BE2C (cell line): ENCODE results near the gene HRC.

Experiments
- DNase-seq: peaks from one replicate; pipeline ENCODE4 v3.0.0-alpha.2; 2020
- H3K27me3 ChIP-seq: fragments of 250-450 bp; sonication (Bioruptor Pico); 2 replicates; pipeline ENCODE4 v1.5.1; 2020; ENCODE audit warnings: mild to moderate bottlenecking
- H3K36me3 ChIP-seq: fragments of 250-450 bp; sonication (Bioruptor Pico); 2 replicates; pipeline ENCODE4 v1.5.1; 2020; ENCODE audit warnings: mild to moderate bottlenecking
- H3K4me1 ChIP-seq: fragments of 250-450 bp; sonication (Bioruptor Pico); 2 replicates; pipeline ENCODE4 v1.5.1; 2020
- H3K4me3 ChIP-seq: 2 replicates; pipeline ENCODE4 v1.5.1; 2011; ENCODE audit warnings: low read depth, low read length
- H3K9me3 ChIP-seq: fragments of 250-450 bp; sonication (Bioruptor Pico); 2 replicates; pipeline ENCODE4 v1.5.1; 2020
- TF ChIP-seq, protein P1 (sequence below): IDR thresholded peaks from 2 replicates; pipeline ENCODE4 v1.5.1; 2012; ENCODE audit warnings: mild to moderate bottlenecking, low read depth, low read length

The HRC gene

DNA sequence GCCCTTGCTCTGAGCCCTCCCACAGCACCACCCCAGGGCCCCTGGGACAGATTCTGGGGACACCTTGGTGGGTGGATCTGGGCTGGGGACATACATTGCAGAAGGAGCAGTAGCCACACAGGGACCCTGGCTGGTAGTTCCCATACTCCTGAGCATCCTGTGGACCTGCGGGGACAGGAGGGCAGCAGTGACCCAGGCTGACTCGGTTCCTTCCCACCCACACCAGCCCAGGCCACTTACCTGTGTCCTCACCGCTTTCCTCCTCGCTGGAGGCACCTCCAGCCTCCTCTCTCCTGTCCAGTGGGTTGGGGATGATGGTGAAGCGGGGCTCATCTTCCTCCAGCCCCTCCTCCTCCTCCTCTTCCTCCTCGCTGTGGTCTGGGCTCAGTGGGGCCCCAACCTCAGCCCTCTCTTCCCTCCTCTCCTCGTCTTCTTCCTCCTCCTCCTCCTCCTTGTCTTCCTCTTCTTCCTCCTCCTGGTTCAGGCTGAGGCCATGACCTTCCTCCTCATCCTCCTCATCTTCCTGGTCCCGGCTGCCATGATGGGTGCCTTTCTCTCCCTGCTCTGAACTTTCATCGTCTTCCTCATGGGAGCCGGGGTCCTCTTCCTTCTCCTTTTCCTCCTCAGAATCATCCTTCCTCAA is 1.9 kb downstream of the HRC start:
- TF ChIP-seq, protein P1, sequence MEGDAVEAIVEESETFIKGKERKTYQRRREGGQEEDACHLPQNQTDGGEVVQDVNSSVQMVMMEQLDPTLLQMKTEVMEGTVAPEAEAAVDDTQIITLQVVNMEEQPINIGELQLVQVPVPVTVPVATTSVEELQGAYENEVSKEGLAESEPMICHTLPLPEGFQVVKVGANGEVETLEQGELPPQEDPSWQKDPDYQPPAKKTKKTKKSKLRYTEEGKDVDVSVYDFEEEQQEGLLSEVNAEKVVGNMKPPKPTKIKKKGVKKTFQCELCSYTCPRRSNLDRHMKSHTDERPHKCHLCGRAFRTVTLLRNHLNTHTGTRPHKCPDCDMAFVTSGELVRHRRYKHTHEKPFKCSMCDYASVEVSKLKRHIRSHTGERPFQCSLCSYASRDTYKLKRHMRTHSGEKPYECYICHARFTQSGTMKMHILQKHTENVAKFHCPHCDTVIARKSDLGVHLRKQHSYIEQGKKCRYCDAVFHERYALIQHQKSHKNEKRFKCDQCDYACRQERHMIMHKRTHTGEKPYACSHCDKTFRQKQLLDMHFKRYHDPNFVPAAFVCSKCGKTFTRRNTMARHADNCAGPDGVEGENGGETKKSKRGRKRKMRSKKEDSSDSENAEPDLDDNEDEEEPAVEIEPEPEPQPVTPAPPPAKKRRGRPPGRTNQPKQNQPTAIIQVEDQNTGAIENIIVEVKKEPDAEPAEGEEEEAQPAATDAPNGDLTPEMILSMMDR = no peak

DNA sequence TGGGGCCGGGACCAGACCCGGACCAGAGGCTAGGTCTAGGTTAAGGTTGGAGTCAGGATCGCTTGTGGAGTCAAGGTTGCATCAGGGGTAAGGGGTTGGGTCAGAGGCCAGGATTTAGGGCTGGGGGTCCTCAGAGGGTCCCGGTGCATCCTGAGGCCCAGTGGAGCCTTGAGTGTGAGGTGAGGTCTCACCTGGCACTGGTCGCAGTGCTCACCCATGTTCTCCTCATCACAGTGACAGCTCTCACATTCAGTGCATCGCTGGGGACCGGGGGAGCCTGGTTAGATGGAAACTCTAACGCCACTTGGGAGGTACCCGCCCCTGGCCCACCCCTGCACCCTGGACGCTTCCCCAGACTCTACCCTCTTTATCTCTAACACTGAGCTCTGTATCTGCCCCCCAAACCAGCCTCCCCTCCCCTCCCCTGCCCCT is 3.1 kb downstream of the HRC start:
- H3K4me3 ChIP-seq = no peak overlapping the region
- TF ChIP-seq, protein P1 = no peak
- no peaks in the 10 kb centered on the region for H3K36me3 ChIP-seq
- no peaks in the 10 kb centered on the region for H3K9me3 ChIP-seq
- H3K27me3 ChIP-seq = no peaks in the 10 kb centered on the region
- peaks cover 5% of the 10 kb centered on the region for H3K4me1 ChIP-seq
- no peak for DNase-seq

More for the DNA sequence above, 1.9 kb downstream of the HRC start:
- H3K36me3 ChIP-seq = no peaks in the 10 kb centered on the region
- DNase-seq = no peak
- H3K4me3 ChIP-seq = no peak overlapping the region
- H3K4me1 ChIP-seq = peaks cover 5% of the 10 kb centered on the region
- H3K27me3 ChIP-seq = no peaks in the 10 kb centered on the region
- no peaks in the 10 kb centered on the region for H3K9me3 ChIP-seq

DNA sequence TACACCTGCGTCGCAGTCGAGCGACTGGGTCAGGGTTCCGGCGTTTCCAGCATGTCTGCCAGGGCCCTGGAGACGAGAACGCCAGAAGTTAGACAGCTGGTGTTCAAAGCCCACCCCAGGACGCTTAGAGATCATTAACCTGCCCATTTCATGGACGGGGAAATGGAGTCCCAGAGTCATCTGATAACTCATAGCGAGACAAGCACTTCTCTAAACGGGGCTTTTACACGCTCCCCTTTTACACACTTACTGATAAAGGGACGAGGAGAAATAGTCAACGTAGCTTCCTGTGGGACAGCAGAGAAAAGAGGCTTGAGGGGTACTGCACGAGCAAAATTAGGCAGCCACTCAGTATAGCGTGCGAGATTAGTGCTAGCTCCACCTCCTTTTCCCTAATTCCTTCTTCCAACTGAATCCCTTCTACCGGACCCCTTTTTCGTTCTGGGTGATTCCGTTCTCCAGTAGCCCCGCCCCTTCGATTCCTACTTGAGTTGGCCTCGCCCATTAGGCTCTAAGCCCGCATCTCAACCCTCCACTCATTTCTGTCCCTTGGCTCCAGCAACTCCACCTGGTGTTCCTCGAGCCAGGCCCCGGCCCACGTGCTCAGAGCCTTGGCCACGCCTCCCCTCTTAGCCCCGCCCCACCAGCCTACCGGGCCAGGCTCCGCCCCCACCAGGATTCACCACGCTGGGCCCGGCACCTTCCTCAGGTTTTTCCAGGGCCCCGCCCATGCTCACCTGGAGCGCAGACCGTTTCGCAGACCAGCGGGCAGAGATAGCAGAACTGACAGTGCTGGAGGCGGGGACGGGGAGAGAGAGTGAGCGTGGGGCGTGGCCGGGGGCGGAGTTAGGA is 3.7 kb downstream of the HRC start:
- Histone ChIP-seq H3K36me3 (no peaks in the 10 kb centered on the region), H3K4me3 (peak overlapping the region; percentile 89), H3K9me3 (no peaks in the 10 kb centered on the region), H3K4me1 (peaks cover 5% of the 10 kb centered on the region), H3K27me3 (no peaks in the 10 kb centered on the region)
- TF ChIP-seq, protein P1 = no peak
- peak; percentile 86 for DNase-seq

DNA sequence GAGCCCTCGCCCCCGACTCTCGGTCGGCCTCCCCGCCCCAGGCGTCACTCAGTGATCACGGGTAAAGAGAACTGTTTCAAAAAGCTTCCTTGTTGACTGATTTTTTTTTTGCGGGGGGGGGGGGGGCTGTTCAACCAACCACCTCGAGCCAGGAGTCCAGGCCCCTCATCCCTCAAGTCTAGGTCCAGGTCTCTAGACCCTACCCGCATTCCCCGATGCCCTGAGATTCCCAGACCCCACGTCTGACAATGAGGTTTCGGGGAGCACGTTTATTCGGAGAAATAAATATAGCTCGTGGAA is 4.3 kb downstream of the HRC start:
- H3K9me3 ChIP-seq = no peaks in the 10 kb centered on the region
- no peaks in the 10 kb centered on the region for H3K27me3 ChIP-seq
- TF ChIP-seq, protein P1 = no peak
- no peaks in the 10 kb centered on the region for H3K36me3 ChIP-seq
- peak overlapping the region; percentile 89 for H3K4me3 ChIP-seq
- no peak for DNase-seq
- peaks cover 5% of the 10 kb centered on the region for H3K4me1 ChIP-seq

DNA sequence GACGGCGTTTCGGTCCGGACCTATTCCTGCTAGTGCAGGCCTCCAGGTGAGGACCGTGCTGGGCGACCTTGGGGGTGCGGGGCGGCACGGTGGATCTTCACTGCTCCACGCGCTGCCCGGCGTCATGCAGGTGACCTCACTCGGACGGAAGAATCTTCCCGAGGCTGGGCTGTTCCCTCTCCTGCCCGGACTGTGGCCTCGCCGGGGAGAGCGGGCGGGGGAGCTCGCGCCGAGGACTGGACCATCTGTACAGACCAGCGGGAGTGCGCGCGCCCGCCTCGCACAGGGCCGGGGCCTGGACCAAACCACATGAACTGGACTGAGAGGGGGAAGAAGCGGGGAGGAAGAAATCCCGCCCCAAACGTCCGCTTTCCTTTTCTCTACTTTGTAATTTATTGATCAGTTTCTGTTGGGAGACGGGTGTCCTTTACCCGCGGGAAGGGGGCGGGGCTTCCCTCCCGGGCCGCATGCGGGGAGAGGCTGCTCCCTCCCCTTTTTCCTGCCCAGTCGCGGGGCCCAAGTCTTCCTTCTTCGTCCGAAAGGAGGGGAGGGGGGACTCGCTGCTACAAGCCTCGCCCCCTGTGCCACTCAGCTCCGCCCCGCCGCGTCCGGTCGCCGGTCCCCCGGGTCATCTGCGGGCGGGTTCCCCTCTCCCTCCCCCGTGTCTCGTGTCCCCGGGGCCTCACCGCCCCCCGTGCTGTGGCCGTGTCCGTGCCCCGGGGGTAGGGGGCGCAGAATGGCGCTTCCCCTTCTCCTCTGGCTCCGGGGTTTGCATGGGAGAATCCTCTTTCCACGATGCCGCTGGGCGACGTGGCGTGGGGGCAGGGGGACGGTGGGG is 4.9 kb downstream of the HRC start:
- no peaks in the 10 kb centered on the region for H3K36me3 ChIP-seq
- no peaks in the 10 kb centered on the region for H3K9me3 ChIP-seq
- H3K4me1 ChIP-seq = peaks cover 9% of the 10 kb centered on the region
- H3K27me3 ChIP-seq = no peaks in the 10 kb centered on the region
- peak; percentile 94 for DNase-seq
- TF ChIP-seq, protein P1 = no peak
- H3K4me3 ChIP-seq = peak overlapping the region; percentile 89
